Measurements from ENCODE around the gene ILRUN. TPM values are rescaled to one million over a fixed set of nuclear protein-coding genes. Genes with fewer than 3 reads are reported as not detected.
"Not testable (repeated sequence)": the region's sequence is repeated elsewhere in the genome, so short reads cannot be mapped to it uniquely, and the experiment has no call there.

The ILRUN gene
- total RNA-seq, 1 donor from 2014 or later, result 143 TPM

GRCh38 chr6:34705241-34705640, 8.7 kb upstream of the ILRUN start:
- intact Hi-C loops (cut with DNase I), result no loop called here
- ATAC-seq (no peak), DNase-seq (ENCODE audit: missing footprints) (no peak)

- DNase-seq (ENCODE audit: missing footprints) (no peak), ATAC-seq (no peak)
- intact Hi-C loops (cut with DNase I), result no loop called here
These were observed 4.6 kb upstream of the ILRUN start for GRCh38 chr6:34701199-34701598.

DNA sequence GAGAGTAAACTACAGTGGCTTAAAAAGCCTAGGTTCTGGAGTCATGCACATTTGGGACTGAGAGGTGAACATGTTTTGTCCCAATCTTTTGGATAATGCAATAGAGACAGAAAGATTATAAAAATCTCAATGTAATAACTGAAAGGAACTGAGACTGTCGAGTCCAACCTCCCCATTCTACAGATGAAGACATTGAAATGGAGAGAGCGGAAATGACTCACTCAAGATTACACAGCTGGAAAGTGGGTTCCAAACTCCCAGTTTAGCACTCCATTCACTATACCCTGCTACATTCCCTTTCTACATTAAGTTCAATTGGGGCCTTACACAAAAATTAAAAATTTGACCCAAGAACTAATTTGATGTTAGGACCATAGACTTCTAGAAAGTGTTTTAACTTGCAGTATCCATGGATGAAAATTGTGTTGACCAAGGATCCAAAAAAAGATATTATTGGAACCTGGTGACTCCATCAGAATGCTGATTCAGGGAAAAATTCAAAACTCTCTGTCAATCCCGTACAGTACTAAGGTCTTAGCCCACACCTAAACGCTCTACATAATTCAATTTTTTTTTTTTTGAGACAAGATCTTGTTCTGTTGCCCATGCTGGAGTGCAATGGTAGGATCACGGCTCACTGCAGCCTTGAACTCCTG, 1.5 kb upstream of the ILRUN start:
- intact Hi-C loops (cut with DNase I), result loop anchor here (2.0 to 5.0 kb wide), 2 partner anchors 41 to 59 kb away; partner anchors contain the start of gene SNRPC
- ATAC-seq, result no peak
- DNase-seq (ENCODE audit: missing footprints), result no peak

DNA sequence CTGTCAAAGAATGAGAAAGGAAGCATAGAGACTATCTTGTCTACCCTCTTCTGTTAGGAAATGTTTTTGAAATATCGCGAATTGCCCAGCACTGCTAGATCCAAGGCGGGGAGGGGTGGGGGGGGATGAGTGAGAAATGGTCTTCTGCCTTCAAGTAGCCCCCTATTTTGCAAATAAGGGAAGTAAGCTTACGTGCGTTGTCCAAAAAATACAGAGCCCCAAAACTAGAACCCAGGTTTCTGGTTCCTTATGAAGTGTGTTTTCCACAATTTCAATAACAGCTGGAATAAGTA, 923 bp upstream of the ILRUN start:
- ATAC-seq, result no peak
- DNase-seq (ENCODE audit: missing footprints), result no peak
- intact Hi-C loops (cut with DNase I), result loop anchor here (2.0 to 5.0 kb wide), 2 partner anchors 41 to 60 kb away; partner anchors contain the start of gene SNRPC

DNA sequence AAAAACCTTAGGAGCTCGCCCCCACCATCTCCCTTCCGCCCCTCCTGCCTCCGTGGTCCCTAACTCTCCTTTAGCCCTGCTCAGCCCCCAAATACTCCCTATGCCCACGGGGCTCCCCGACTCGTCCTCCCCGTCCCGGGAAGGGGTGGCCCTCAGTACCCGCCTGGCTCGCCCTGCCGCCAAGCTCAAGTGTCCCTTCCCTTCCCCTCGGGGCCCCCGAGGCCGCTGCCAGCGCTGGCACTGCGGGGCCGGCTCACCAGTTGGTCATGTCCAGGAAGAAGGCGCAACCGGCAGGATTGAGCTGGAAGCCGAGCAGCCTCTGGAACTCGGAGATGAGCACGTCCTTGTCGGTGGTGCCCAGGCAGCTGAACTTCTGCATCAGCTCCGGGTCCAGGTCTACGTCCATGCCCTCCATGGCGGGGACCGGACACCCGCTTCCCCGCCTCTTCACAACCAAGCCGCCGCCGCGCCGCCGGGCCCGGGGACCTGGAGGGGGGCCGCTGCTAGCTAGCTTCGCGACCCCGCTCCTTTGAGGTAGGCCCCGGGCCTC, 303 bp downstream of the ILRUN start:
- DNase-seq (ENCODE audit: missing footprints) (no peak), ATAC-seq (peak; percentile 65)
- intact Hi-C loops (cut with DNase I), result loop anchor here (2.0 to 5.0 kb wide), 2 partner anchors 39 to 61 kb away; partner anchors contain the start of gene SNRPC

DNA sequence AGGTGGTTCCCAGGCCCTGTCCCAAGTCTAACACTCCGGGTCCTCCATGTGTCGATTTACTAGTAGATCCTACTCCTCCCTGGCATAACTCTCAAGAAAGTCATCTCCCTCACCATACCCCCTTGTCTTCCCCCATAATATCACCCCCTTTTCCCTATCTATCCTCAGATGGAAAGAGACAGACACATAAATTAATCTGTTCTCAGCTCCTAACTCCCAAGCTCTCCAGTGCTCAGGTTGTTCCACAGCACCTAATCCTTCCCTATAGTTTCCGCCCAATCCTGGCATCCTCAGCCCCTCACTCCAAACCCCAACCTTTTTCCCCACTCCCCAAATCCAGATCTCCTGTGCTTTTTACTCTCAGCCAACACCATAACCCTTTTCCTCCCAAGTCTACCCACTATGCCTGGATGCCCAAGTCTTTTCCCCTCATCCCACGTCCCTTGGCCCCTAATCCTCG, 808 bp downstream of the ILRUN start:
- intact Hi-C loops (cut with DNase I), result loop anchor here (2.0 to 5.0 kb wide), 2 partner anchors 39 to 62 kb away; partner anchors contain the start of gene SNRPC
- DNase-seq (ENCODE audit: missing footprints), result no peak
- ATAC-seq, result no peak

DNA sequence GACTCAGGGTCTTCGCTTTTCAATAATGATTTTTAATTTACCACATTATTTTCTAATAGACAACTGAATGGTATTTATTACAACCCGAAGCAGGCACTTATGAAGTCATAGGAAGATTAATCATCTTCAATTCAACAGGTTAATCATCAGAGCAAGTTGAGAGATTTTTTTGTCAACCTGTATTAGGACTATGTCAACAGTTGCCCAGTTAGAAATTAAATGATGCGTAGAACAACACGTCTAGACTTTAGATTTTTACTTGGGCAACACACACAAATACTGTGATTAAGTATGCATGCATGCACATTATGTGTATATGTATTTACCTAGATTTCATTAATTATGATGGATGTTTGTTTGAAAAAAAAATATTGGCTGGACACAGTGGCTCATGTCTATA, 4.3 kb downstream of the ILRUN start:
- intact Hi-C loops (cut with DNase I), result no loop called here
- no peak for ATAC-seq
- no peak for DNase-seq (ENCODE audit: missing footprints)

DNA sequence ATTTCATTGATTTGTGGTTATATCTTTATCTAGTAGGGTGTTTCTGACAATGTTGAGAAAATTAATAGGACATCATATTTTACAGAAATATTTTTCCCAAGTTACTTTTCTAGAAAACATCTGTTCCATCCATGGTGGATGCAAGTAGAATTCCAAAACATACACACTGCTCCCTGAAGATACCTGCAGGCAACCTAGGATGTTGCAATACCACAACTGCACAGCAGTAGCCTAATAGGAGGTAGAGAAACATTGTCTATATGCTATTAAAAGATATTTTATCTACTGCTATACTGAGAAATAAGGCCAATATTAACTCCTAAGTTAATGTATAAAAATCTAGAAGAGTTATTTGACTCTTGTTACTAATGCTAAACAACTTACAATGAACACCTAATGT, 6.8 kb downstream of the ILRUN start:
- no peak for DNase-seq (ENCODE audit: missing footprints)
- intact Hi-C loops (cut with DNase I), result no loop called here
- ATAC-seq, result no peak

DNA sequence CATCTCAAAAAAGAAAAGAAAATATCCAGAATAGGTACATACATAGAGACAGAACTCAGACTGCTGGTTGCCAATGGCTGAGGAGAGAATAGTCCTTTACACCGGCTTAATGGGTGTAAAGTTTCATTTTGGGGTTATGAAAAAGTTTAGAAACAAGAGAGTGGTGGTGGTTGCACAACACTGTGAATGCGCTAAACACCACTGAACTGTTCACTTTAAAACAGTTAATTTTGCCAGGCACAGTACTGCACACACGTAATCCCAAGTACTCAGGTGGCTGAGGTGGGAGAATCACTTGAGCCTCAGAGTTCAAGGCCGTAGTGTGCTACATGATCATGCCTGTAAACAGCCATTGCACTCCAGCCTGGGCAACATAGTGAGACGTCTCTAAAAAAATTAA, 7.6 kb downstream of the ILRUN start:
- no peak for ATAC-seq
- intact Hi-C loops (cut with DNase I), result no loop called here
- no peak for DNase-seq (ENCODE audit: missing footprints)

- DNase-seq (ENCODE audit: missing footprints) (no peak), ATAC-seq (no peak)
- intact Hi-C loops (cut with DNase I), result no loop called here
These were observed 11.6 kb downstream of the ILRUN start for GRCh38 chr6:34684919-34685318.

GRCh38 chr6:34684364-34684763, 12.2 kb downstream of the ILRUN start:
- intact Hi-C loops (cut with DNase I), result no loop called here
- ATAC-seq (no peak), DNase-seq (ENCODE audit: missing footprints) (no peak)

DNA sequence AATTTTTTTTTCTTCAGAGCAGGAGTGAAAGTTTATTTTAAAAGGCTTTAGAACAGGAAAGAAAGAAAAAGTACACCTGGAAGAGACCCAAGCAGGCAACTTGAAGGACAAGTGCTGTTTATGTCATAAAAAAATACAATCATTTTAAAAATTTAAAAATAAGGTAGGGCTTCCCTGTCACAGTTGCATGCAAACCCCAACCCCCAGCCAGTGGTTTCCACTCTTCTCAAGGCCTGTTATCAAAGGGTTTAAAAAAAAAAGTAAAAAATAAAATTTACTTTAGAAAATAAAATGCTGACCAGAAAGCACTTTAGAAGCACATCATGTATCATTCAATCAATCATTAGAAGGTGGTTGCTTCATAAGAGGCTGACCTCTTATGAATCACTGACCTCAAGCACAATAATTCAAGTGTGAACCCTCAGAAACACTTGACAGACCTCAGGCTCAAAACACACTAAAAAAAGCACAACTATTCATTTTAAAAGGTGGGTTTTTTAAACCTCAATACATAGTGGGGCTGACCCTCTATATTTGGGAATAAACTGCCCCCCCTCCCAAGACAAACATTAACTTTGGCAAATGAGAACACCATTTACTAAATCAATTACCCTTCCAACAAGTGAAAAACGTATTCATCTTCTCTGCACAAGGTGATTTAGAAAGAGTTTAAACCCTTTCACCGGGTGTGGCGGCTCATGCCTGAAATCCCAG, 15.6 kb downstream of the ILRUN start:
- no peak for ATAC-seq
- no peak for DNase-seq (ENCODE audit: missing footprints)
- intact Hi-C loops (cut with DNase I), result no loop called here

GRCh38 chr6:34680313-34680712, 16.3 kb downstream of the ILRUN start:
- DNase-seq (ENCODE audit: missing footprints); ATAC-seq; intact Hi-C loops (cut with DNase I): not testable (repeated sequence)

DNA sequence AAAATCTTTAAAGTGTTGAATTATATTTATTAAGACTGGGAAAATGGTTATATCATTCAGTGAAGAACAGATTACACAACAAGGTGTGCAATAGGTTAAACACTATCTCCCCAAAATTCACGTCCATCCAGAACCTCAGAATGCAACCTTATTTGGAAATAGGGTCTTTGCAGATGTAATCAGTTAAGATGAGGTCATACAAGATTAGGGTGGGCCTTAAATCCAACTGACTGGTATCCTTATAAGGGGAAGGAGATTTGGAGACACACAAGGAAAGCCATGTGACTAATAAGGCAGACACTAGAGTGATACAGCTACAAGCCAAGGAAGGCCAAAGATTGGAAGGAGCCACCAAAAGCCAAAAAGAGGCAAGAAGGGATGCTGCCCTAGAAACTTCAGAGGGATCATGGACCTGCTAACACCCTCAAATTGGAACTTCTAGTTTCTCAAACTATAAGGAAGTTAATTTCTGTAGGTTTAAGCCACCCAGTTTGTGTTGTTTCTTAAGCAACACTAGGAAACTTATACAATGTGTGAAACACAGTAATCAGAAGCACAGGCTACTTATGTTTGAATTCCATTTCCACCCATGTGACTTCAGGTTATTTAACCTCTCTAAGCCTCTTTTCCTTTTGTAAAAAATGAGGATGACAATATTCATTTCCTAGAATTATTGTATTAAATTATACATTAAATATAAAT, 16.9 kb downstream of the ILRUN start:
- DNase-seq (ENCODE audit: missing footprints), result no peak
- intact Hi-C loops (cut with DNase I), result no loop called here
- ATAC-seq, result no peak

GRCh38 chr6:34676140-34676539, 20.4 kb downstream of the ILRUN start:
- intact Hi-C loops (cut with DNase I), result no loop called here
- ATAC-seq, result no peak
- DNase-seq (ENCODE audit: missing footprints), result no peak

- DNase-seq (ENCODE audit: missing footprints); ATAC-seq; intact Hi-C loops (cut with DNase I): not testable (repeated sequence)
These were observed 21.6 kb downstream of the ILRUN start for GRCh38 chr6:34674930-34675329.

DNA sequence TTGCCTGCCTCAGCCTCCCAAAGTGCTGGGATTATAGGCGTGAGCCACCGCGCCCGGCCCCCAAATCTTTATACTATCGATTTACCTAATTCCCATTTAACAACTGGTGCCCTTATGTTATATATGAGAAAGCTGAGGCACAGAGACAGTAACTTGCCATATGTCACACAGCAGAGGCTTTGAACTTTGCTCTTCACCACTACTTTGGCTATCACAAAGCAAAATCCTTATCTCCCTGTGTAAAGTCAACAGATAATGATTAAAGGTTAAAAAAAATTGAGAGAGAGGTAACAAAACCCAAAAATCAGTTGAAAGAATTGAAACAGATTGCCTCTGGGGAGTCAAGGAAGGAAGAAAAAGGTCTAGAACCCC, 22.3 kb downstream of the ILRUN start:
- DNase-seq (ENCODE audit: missing footprints), result no peak
- intact Hi-C loops (cut with DNase I), result no loop called here
- ATAC-seq, result no peak

GRCh38 chr6:34673064-34673463, 23.5 kb downstream of the ILRUN start:
- ATAC-seq (no peak), DNase-seq (ENCODE audit: missing footprints) (no peak)
- intact Hi-C loops (cut with DNase I), result no loop called here

- ATAC-seq, result no peak
- DNase-seq (ENCODE audit: missing footprints), result no peak
- intact Hi-C loops (cut with DNase I), result no loop called here
These were observed 23.9 kb downstream of the ILRUN start for GRCh38 chr6:34672657-34673043.
